Left hindlimb (tissue), 1 donor: Measurements from ENCODE around the gene KPTN.

Experiments
- DNase-seq: peaks from one replicate; pipeline ENCODE4 v3.0.0-alpha.2; 2018

Gene KPTN

GRCh38 chr19:47508721-47509120, 24.7 kb upstream of the KPTN start:
- no peak for DNase-seq

DNA sequence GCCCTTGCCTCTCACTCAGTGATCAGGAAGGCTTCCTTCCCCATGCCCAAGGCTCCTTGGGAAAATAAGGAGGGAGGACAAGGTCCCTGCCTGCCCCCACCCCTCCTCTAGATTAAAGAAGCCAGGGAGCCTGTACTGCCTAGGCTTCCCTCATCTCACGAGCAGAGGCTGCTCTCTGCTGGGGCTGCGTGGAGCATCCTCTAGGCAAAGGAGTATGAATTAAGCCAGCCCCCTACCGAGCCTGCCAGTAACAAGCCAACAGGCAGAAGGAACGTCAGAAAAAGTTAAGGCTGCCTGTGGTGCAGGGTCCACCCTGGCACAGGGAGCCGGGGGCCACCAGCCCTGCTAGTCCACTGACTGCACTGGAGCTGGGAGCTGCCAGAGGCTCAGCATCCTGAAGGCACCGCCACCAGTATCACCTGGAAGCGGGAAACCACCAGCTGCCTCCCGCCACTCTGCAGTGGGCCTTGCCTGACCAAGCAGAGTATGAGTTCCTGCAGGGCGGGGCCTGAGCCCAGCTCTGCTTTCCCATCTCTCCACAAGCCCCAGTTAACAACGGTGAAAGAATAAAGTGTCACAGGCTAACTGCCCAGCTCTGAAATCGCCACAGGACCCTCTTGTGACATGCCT, 24.0 kb upstream of the KPTN start:
- DNase-seq, result no peak

- DNase-seq, result no peak
These were observed 23.0 kb upstream of the KPTN start for GRCh38 chr19:47507012-47507411.

DNA sequence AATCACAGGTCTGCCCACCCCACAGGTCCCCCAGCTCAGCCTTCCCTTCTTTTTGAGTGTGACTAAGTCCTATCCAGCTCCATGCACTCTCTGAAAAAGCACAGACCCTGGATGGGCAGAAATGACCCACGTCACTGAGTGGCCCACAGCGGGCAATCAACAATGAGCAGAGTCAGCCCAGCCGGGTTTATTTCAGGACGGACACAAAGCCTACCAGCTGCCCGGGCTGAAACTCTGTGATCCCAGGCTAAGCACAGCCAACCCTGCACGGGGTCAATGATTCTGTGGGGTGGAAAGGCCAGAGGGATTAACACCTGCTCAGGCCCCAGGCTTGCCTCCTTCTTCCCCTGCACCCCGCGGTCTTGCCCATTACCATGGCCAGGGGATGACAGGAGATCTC, 22.4 kb upstream of the KPTN start:
- no peak for DNase-seq

DNA sequence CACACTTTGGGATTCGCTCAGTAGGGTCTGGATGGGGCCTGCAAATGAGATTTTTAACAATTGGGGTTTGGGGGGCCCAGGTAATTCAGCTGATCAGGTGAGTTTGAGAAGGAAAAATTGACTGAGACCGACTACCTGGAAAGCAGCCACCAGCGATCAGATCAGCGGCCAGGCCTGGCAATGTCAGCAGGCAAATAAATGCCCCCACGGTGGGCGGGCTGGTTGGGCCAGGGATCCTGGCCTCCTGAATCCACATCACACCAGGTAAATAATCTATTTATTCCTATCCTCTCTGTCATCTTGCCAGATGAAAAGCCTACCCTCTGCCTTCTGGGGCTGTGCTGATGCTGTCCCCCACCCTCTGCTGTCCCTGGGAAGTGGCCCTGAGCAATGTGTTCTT, 21.5 kb upstream of the KPTN start:
- DNase-seq, result no peak

DNA sequence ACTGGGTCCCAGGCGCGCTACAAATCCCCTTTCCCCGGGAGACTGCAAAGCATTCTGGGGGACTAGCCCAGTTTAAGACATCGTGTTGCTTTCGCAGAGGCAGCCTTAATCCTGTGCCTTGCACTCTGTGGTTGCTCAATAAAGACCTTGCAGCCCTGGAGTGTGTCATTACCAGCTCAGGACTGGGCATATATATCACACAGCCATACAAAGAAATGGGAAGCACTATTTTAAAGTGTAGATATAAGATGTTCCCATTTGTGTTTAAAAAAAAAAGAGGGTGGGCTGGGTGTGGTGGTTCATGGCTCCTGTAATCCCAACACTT, 19.8 kb upstream of the KPTN start:
- DNase-seq, result no peak

DNA sequence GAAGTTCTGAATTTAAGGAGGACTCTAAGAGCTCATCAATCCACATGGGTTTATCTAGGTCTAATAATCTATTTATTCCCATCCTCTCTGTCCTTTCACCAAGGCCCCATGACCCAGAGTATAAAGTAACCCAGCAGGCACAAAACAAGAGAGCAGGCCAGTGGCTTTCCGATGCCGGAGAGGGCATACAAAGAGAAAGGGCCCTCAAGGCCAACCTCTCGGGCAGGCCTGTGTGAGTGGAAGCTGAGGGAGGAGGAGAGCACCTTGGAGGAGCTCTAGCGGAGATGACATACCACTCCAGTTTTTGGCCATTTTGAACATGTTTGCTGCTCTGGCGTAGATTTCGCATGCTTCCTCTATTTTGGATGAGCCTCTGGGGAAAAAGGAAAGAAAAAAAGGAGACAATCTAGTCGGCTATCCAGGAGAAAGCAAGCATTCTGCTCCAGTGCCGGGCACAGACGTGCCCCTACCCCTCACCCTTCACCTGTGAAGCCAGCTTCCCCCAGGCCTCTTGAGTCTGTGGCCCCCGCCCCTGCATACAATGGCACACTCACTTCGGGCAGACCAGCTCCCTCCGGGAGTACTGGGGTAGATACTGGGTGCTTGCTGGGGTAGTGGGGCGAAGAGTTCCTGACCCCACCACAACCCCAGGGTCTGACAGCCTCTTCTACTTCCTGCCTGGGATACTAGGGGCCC, 19.3 kb upstream of the KPTN start:
- DNase-seq, result no peak

DNA sequence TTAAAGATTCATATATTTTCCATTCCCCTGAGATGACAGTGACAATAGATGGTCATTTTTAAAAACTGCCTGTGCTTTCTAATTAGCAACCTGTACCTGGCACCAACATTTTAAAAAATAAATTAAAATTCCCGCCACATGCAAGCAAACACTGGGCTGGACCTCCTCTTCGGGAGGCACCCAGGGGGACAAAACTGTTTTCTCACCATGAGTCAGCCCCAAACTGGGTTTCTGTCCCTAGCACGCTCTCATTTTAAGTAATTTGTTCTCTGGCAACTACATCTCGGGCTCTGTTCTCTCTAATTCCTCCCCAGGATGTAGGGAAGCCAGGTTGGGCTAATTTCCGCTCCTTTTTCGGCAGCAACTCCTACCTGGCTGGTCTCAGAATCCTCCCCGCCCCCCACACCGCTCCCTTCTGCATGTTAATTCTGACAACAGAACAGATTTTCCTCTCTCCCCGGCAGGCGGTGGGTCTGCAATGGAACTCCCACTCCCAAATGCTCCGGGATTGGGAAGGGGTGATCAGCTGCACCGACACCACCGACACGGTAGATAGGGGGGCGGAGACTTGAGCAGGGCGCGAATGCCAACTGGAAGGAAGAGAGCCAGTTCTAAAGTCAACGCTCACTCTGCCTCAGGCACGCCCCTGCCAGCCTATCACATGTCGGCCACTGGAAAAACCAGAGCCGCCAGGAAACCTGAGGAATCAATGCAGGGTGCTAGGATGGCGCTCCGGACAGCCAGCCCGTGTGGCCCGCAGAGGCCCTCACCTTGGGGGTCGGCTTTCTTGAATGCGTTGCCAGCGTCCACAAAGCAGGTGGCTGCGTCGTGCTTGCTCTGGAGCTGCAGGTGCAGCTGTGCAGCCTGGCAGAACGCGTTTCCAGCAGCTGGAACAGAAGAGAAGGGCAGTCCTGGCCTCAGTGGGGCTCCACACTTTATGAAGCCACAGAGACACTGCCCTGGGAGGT, 16.1 kb upstream of the KPTN start:
- no peak for DNase-seq

GRCh38 chr19:47499371-47499770, 15.4 kb upstream of the KPTN start:
- no peak for DNase-seq

GRCh38 chr19:47498561-47498960, 14.5 kb upstream of the KPTN start:
- DNase-seq, result no peak

DNA sequence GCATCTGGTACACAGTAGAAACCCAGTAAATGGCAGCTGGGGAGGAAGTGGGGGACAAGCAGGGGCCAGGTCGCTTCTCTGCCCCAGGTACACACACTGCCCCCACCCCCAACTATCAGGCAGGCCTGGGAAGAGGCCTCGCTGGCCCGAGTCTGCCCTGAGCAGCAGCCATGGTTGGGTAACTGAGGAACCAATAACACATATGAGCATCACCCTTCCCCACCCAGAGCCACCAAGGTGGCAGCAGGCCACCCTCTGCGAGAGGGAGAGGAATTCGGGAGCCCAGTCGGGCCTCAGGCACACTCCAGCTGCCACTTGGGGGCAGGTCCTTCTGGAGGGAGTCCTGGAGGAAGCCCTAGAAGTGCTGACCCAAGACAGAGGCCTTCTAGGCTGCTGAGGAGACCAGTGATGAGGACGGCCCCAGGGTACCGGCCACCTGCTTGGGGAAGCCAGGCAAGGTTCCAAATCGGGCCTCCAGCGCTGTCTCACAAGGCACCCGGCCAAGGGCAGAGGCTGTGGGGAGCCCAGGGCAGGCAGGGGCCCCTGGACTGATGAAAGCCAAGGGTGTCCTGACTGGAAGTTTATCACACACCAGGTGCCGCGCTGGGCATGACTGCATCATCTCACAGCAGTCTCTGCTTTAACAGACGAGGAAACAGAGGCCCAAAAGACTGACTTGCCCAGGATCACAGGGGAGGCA, 14.0 kb upstream of the KPTN start:
- DNase-seq, result no peak

GRCh38 chr19:47497050-47497766, 13.2 kb upstream of the KPTN start:
- no peak for DNase-seq

GRCh38 chr19:47495478-47496372, 11.7 kb upstream of the KPTN start:
- no peak for DNase-seq

DNA sequence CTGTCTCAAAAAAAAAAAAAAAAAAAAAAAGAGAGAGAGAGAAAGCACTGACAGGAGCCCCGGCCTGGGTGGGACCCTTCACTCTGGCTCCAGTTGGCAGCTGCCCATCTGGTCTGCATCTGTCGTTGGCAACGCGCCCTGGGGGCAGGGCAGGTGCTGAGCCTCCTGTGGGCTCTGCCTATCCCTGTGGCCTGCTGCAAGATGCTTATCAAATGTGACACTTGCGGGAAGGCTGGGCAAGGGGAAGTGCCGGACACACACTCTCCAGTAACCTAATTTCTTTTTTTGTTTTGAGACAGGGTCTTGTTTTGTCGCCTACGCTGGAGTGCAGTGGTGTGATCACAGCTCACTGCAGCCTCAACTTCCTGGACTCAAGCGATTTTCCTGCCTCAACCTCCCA, 10.7 kb upstream of the KPTN start:
- peak; percentile 68 for DNase-seq

DNA sequence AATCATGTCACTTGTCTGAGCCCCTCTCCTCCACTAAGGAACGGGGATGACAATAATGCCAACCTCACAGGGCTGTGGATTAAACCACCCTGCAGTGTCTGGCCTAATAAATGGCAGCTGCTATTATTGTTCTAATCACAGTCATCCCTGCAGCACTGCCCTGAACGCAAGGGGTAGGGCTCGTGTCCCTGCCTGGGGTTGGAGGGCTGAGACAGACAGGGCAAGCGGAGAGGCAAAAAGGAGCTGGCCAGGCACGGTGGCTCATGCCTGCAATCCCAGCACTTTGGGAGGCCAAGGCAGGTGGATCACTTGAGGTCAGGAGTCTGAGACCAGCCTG, 10.2 kb upstream of the KPTN start:
- DNase-seq, result no peak

GRCh38 chr19:47493378-47494210, 9.6 kb upstream of the KPTN start:
- DNase-seq, result no peak

DNA sequence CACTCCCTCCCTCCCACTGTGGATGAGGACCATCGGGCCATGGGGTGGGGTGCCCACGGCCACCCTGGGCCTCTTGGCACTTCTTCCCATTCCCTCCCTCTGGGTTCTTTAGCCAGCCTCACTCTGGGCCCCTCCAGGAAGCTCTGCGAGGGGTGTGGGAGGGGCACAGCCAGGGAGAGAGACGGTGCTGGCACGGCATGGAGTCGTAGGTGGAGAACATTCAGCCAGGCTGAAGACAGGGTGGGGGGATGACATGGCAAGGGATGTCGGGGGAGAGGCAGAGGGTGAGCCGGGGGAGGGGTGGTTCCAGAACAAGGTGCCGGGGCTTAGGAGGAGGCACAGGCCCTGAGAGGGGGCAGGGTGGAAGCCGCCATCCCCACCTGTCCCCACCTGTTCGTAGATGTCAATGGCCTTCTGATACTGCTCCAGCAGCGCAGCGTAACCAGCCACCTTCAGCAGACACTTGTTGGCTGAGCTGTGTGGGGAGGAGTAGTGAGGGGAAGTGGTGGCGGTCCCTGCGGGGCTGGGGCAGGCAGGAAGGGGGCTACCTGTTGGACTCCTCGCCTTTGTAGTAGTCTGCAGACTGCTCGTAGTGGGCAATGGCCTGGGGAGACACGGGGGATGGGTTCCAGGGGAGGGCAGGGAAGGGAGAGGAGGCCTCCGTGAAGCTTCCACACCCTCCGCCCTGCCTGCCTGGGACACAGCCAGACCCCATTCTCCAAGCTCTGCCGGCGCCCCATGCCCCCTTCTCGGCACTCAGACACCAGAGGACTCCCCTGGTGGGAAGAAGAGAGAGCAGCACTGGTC, 8.8 kb upstream of the KPTN start:
- no peak for DNase-seq

DNA sequence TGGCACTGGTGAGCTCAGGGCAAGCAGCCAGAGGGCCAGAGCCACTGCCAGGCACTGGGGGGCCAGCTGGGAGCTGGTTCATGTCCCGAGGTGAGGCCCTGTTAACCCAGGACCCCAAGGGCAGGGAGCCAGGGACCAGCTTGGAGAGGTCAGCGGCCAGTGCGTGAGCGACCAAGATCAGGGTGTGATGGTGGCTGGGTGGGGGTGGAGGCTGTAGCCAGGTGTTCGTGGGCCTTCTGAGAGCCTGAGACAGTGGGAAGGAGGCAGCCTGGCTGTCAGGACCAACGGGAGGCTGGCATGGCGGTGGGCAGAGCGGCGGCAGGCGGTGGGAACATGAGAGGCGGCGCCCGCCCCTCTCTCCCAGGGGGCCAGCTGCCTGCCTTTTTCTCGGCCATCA, 8.1 kb upstream of the KPTN start:
- no peak for DNase-seq

DNA sequence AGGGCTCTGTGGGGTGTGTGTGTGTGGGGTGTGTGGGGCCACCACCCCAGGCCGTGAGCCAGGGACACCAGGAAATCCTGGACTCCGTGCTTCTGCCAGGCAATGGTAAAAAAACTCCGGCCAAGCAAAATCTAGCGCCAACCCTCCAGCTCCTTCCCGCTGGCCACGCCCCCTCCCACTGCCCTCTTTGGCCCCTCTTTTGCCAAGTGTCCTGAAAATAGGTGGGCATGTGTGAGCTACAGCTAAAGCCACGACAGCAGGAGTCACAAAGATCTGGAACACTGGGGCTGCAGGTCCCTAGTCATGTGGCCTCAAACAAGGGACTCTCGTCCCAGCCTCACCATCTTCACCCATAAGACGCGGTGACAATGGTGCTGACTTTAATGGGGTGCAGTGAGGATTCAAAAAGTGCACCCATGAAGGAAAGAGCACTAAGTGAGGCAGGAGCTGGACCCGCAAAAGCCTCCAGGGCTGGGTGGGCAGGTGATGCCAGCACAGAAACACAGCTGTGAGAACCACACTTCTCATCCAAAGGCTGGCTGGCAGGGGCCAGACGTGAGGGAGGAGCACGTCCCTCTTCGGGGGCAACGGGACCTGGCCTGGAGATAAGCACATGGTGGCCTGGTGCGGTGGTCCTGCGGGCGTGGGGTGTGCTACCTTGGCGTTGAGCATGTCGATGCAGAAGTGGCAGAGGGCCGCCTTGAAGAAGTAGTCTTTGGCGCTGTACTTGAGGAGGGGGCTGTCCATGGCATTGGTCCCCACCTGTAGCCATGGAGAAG, 7.5 kb upstream of the KPTN start:
- no peak for DNase-seq
